Measurements from ENCODE around the gene NDEL1.

NDEL1 gene

GRCh38 chr17:8435245-8436168 lies at the start of gene NDEL1:
NDEL1 (plus strand) TSS chr17:8435884; CDS start chr17:8444272, 8,388 bp downstream.
- ChIA-PET CTCF (interaction anchor here (0.9 to 3.4 kb wide), 4 partner anchors 10 to 350 kb away, joined by 3 to 13 read pairs (median 6); no protein-coding TSS in a partner anchor), POLR2A (interaction anchor here (0.5 to 2.1 kb wide), 12 partner anchors 9 to 195 kb away, joined by 3 to 6 read pairs (median 4); partner anchors contain the start of gene MYH10)
- peak; percentile 77 for DNase-seq (ENCODE audit: low read depth, low spot score)
- H3K4me3 ChIP-seq (ENCODE audit: low read depth, low read length) = peak within 1 kb of the TSS; percentile 93
- TF ChIP-seq CTCF (IDR thresholded peaks at IDR 0.05; ENCODE audit: insufficient read depth, low read length, missing control alignments) = no peak

- ChIA-PET POLR2A (interaction anchor here (1.1 kb wide), 1 partner anchor 49 kb away, joined by 3 read pairs; the partner anchor contains the start of gene NDEL1), CTCF (interaction anchor here (1.1 to 3.7 kb wide), 4 partner anchors 9 to 399 kb away, joined by 3 to 10 read pairs (median 4); no protein-coding TSS in a partner anchor)
These were observed 48.8 kb upstream of the NDEL1 start for GRCh38 chr17:8386841-8387240.

GRCh38 chr17:8387914-8388651 lies 47.6 kb upstream of the NDEL1 start:
- CTCF ChIA-PET = interaction anchor here (1.8 to 3.7 kb wide), 3 partner anchors 11 to 398 kb away, joined by 4 to 10 read pairs (median 4); no protein-coding TSS in a partner anchor
- no peak for DNase-seq (ENCODE audit: low read depth, low spot score)
- H3K4me3 ChIP-seq (ENCODE audit: low read depth, low read length) = no peak overlapping the region
- POLR2A ChIA-PET = no interaction called here
- no peak for TF ChIP-seq CTCF (IDR thresholded peaks at IDR 0.05; ENCODE audit: insufficient read depth, low read length, missing control alignments)

More at GRCh38 chr17:8386841-8387240, 48.8 kb upstream of the NDEL1 start:
- no peak overlapping the region for H3K4me3 ChIP-seq (ENCODE audit: low read depth, low read length)
- no peak for DNase-seq (ENCODE audit: low read depth, low spot score)
- TF ChIP-seq CTCF (IDR thresholded peaks at IDR 0.05; ENCODE audit: insufficient read depth, low read length, missing control alignments) = no peak

GRCh38 chr17:8391711-8392110 lies 44.0 kb upstream of the NDEL1 start:
- POLR2A ChIA-PET = no interaction called here

GRCh38 chr17:8392274-8392673 lies 43.4 kb upstream of the NDEL1 start:
- TF ChIP-seq CTCF (IDR thresholded peaks at IDR 0.05; ENCODE audit: insufficient read depth, low read length, missing control alignments) = no peak
- ChIA-PET CTCF (interaction anchor here (1.1 to 2.1 kb wide), 4 partner anchors 10 to 18 kb away, joined by 3 to 10 read pairs (median 6); partner anchors contain the start of genes KRABD2 and RPL26), POLR2A (no interaction called here)
- no peak overlapping the region for H3K4me3 ChIP-seq (ENCODE audit: low read depth, low read length)
- no peak for DNase-seq (ENCODE audit: low read depth, low spot score)

More at GRCh38 chr17:8391711-8392110, 44.0 kb upstream of the NDEL1 start:
- H3K4me3 ChIP-seq (ENCODE audit: low read depth, low read length) = no peak overlapping the region
- no peak for DNase-seq (ENCODE audit: low read depth, low spot score)
- CTCF ChIA-PET = interaction anchor here (1.1 to 2.1 kb wide), 4 partner anchors 9 to 18 kb away, joined by 3 to 10 read pairs (median 6); partner anchors contain the start of genes KRABD2 and RPL26
- no peak for TF ChIP-seq CTCF (IDR thresholded peaks at IDR 0.05; ENCODE audit: insufficient read depth, low read length, missing control alignments)

All from AG04449 (cell line).